NCI-H69 (cell line): ENCODE data around the gene CNTNAP2.

Experiments
- DNase-seq: peaks from one replicate; lab custom pipeline; 2025; lab: John Stamatoyannopoulos, UW

CNTNAP2 gene

GRCh38 chr7:148026713-148027112, 1910.1 kb downstream of the CNTNAP2 start:
- DNase-seq: no peak

- no peak for DNase-seq
Measured at GRCh38 chr7:148028165-148028564, 1911.6 kb downstream of the CNTNAP2 start.

- no peak for DNase-seq
Measured at GRCh38 chr7:148031019-148031418, 1914.4 kb downstream of the CNTNAP2 start.

- peak; percentile 80 for DNase-seq
Measured at GRCh38 chr7:148031811-148032210, 1915.2 kb downstream of the CNTNAP2 start.

- no peak for DNase-seq
Measured at GRCh38 chr7:148035950-148036349, 1919.3 kb downstream of the CNTNAP2 start.

- no peak for DNase-seq
Measured at GRCh38 chr7:148037044-148037443, 1920.4 kb downstream of the CNTNAP2 start.

- DNase-seq: no peak
Measured at GRCh38 chr7:148041156-148041555, 1924.6 kb downstream of the CNTNAP2 start.

GRCh38 chr7:148042935-148043631, 1926.5 kb downstream of the CNTNAP2 start:
- peak; percentile 96 for DNase-seq

GRCh38 chr7:148044173-148044572, 1927.6 kb downstream of the CNTNAP2 start:
- peak; percentile 99 for DNase-seq

- DNase-seq: peak; percentile 99
Measured at GRCh38 chr7:148045521-148045920, 1928.9 kb downstream of the CNTNAP2 start.

- DNase-seq: no peak
Measured at GRCh38 chr7:148049068-148049467, 1932.5 kb downstream of the CNTNAP2 start.

GRCh38 chr7:148050492-148051158, 1934.0 kb downstream of the CNTNAP2 start:
- DNase-seq: peak; percentile 64

- DNase-seq: peak; percentile 23
Measured at GRCh38 chr7:148056406-148056805, 1939.8 kb downstream of the CNTNAP2 start.

GRCh38 chr7:148058092-148058491, 1941.5 kb downstream of the CNTNAP2 start:
- DNase-seq: peak; percentile 99

GRCh38 chr7:148058753-148059152, 1942.2 kb downstream of the CNTNAP2 start:
- peak; percentile 75 for DNase-seq

- peak; percentile 33 for DNase-seq
Measured at GRCh38 chr7:148060724-148061123, 1944.1 kb downstream of the CNTNAP2 start.

- peak; percentile 48 for DNase-seq
Measured at GRCh38 chr7:148078111-148078510, 1961.5 kb downstream of the CNTNAP2 start.

- DNase-seq: no peak
Measured at GRCh38 chr7:148079206-148080080, 1962.8 kb downstream of the CNTNAP2 start.

- peak; percentile 42 for DNase-seq
Measured at GRCh38 chr7:148083448-148083847, 1966.8 kb downstream of the CNTNAP2 start.

- DNase-seq: peak; percentile 90
Measured at GRCh38 chr7:148084138-148084537, 1967.5 kb downstream of the CNTNAP2 start.

- no peak for DNase-seq
Measured at GRCh38 chr7:148091882-148092281, 1975.3 kb downstream of the CNTNAP2 start.

GRCh38 chr7:148093375-148094166, 1977.0 kb downstream of the CNTNAP2 start:
- DNase-seq: no peak
